ENCODE measurements around the gene AOC1.

AOC1 gene

GRCh38 chr7:150818971-150819370 is 33.3 kb upstream of the AOC1 start:
- Histone ChIP-seq H3K27ac (replicated peaks; ENCODE audit: low read length) (no peak overlapping the region), H4K91ac (ENCODE audit: low read depth, low read length, poor library complexity) (no peak overlapping the region), H3K27me3 (ENCODE audit: control insufficient read depth in 3 of 3, insufficient read depth in 3 of 3, low read depth in 1 of 3, low read length in 3 of 3) (no peaks in the 10 kb centered on the region), H3K9me3 (replicated peaks in 1 of 2; ENCODE audit: control insufficient read depth in 2 of 2, insufficient read depth in 1 of 2, low read depth in 1 of 2, low read length in 2 of 2) (no peaks in the 10 kb centered on the region), H2BK15ac (ENCODE audit: low read length) (no peak overlapping the region), H2AFZ (ENCODE audit: low read length) (no peak overlapping the region), H3K79me1 (ENCODE audit: low read depth, low read length) (no peaks in the 10 kb centered on the region), H3K9ac (ENCODE audit: low read depth, low read length, poor library complexity) (no peak overlapping the region), H3K14ac (ENCODE audit: low read length) (no peak overlapping the region), H3K4ac (ENCODE audit: low read length) (no peak overlapping the region), H2AK5ac (ENCODE audit: low read depth, low read length) (no peak overlapping the region), H3K4me2 (ENCODE audit: insufficient read depth, low read length, poor library complexity, severe bottlenecking) (no peak overlapping the region), H2BK120ac (ENCODE audit: low read depth, low read length) (no peak overlapping the region), H3K4me3 (ENCODE audit: low read length in 2 of 2) (no peak overlapping the region), H3K4me1 (ENCODE audit: control insufficient read depth in 2 of 2, insufficient read depth in 1 of 2, low read depth in 1 of 2, low read length in 2 of 2) (peaks cover 0 to 4% of the 10 kb centered on the region in 2 donors), H3K36me3 (replicated peaks in 1 of 2; ENCODE audit: control insufficient read depth in 2 of 2, insufficient read depth in 2 of 2, low read length in 2 of 2) (no peaks in the 10 kb centered on the region), H4K8ac (ENCODE audit: low read depth, low read length) (no peak overlapping the region), H3K18ac (ENCODE audit: low read length) (no peak overlapping the region), H2BK5ac (ENCODE audit: low read length) (no peak overlapping the region), H3K23ac (ENCODE audit: low read depth, low read length, poor library complexity) (no peak overlapping the region), H2BK12ac (ENCODE audit: low read length) (no peak overlapping the region)
- no CpG with 5 or more reads among the region's 2 CpGs for WGBS, 2 donors (ENCODE audit: extremely low coverage in 2 of 2, insufficient read length in 2 of 2, insufficient replicate concordance in 1 of 2)
- no peak for DNase-seq (ENCODE audit: low spot score)

- no peak overlapping the region for H3K4ac ChIP-seq (ENCODE audit: low read length)
- no peak overlapping the region for H3K27ac ChIP-seq (replicated peaks; ENCODE audit: low read length)
- no peak overlapping the region for H4K8ac ChIP-seq (ENCODE audit: low read depth, low read length)
- H3K36me3 ChIP-seq (replicated peaks in 1 of 2; ENCODE audit: control insufficient read depth in 2 of 2, insufficient read depth in 2 of 2, low read length in 2 of 2) = no peaks in the 10 kb centered on the region
- H2BK12ac ChIP-seq (ENCODE audit: low read length) = no peak overlapping the region
- H4K91ac ChIP-seq (ENCODE audit: low read depth, low read length, poor library complexity) = no peak overlapping the region
- H2BK5ac ChIP-seq (ENCODE audit: low read length) = no peak overlapping the region
- no peak overlapping the region for H3K18ac ChIP-seq (ENCODE audit: low read length)
- no CpG with 5 or more reads among the region's 5 CpGs for WGBS, 2 donors (ENCODE audit: extremely low coverage in 2 of 2, insufficient read length in 2 of 2, insufficient replicate concordance in 1 of 2)
- H3K4me3 ChIP-seq (ENCODE audit: low read length in 2 of 2) = no peak overlapping the region
- H3K9ac ChIP-seq (ENCODE audit: low read depth, low read length, poor library complexity) = no peak overlapping the region
- no peak overlapping the region for H3K14ac ChIP-seq (ENCODE audit: low read length)
- DNase-seq (ENCODE audit: low spot score) = no peak
- H3K79me1 ChIP-seq (ENCODE audit: low read depth, low read length) = no peaks in the 10 kb centered on the region
- H2BK15ac ChIP-seq (ENCODE audit: low read length) = no peak overlapping the region
- H3K23ac ChIP-seq (ENCODE audit: low read depth, low read length, poor library complexity) = no peak overlapping the region
- H2BK120ac ChIP-seq (ENCODE audit: low read depth, low read length) = no peak overlapping the region
- H3K9me3 ChIP-seq (replicated peaks in 1 of 2; ENCODE audit: control insufficient read depth in 2 of 2, insufficient read depth in 1 of 2, low read depth in 1 of 2, low read length in 2 of 2) = no peaks in the 10 kb centered on the region
- no peaks in the 10 kb centered on the region for H3K27me3 ChIP-seq (ENCODE audit: control insufficient read depth in 3 of 3, insufficient read depth in 3 of 3, low read depth in 1 of 3, low read length in 3 of 3)
- H2AK5ac ChIP-seq (ENCODE audit: low read depth, low read length) = no peak overlapping the region
- no peak overlapping the region for H3K4me2 ChIP-seq (ENCODE audit: insufficient read depth, low read length, poor library complexity, severe bottlenecking)
- H2AFZ ChIP-seq (ENCODE audit: low read length) = no peak overlapping the region
- peaks cover 0 to 3% of the 10 kb centered on the region in 2 donors for H3K4me1 ChIP-seq (ENCODE audit: control insufficient read depth in 2 of 2, insufficient read depth in 1 of 2, low read depth in 1 of 2, low read length in 2 of 2)
Measured at GRCh38 chr7:150820148-150820547, 32.2 kb upstream of the AOC1 start.

GRCh38 chr7:150820578-150821198 is 31.6 kb upstream of the AOC1 start:
- H3K4ac ChIP-seq (ENCODE audit: low read length) = no peak overlapping the region
- H3K4me3 ChIP-seq (ENCODE audit: low read length in 2 of 2) = peak overlapping the region in 1 of 2 donors; percentile 44
- no peak overlapping the region for H2BK12ac ChIP-seq (ENCODE audit: low read length)
- H3K79me1 ChIP-seq (ENCODE audit: low read depth, low read length) = no peaks in the 10 kb centered on the region
- no peak for DNase-seq (ENCODE audit: low spot score)
- peaks cover 0 to 3% of the 10 kb centered on the region in 2 donors for H3K4me1 ChIP-seq (ENCODE audit: control insufficient read depth in 2 of 2, insufficient read depth in 1 of 2, low read depth in 1 of 2, low read length in 2 of 2)
- no peak overlapping the region for H3K27ac ChIP-seq (replicated peaks; ENCODE audit: low read length)
- no peak overlapping the region for H2BK15ac ChIP-seq (ENCODE audit: low read length)
- no peaks in the 10 kb centered on the region for H3K9me3 ChIP-seq (replicated peaks in 1 of 2; ENCODE audit: control insufficient read depth in 2 of 2, insufficient read depth in 1 of 2, low read depth in 1 of 2, low read length in 2 of 2)
- H4K91ac ChIP-seq (ENCODE audit: low read depth, low read length, poor library complexity) = no peak overlapping the region
- no peak overlapping the region for H3K9ac ChIP-seq (ENCODE audit: low read depth, low read length, poor library complexity)
- H3K18ac ChIP-seq (ENCODE audit: low read length) = peak overlapping the region; percentile 56
- no peak overlapping the region for H3K4me2 ChIP-seq (ENCODE audit: insufficient read depth, low read length, poor library complexity, severe bottlenecking)
- H3K23ac ChIP-seq (ENCODE audit: low read depth, low read length, poor library complexity) = no peak overlapping the region
- no peak overlapping the region for H2BK5ac ChIP-seq (ENCODE audit: low read length)
- H3K14ac ChIP-seq (ENCODE audit: low read length) = no peak overlapping the region
- no CpG with 5 or more reads among the region's 7 CpGs for WGBS, 2 donors (ENCODE audit: extremely low coverage in 2 of 2, insufficient read length in 2 of 2, insufficient replicate concordance in 1 of 2)
- peak overlapping the region; percentile 4 for H2AK5ac ChIP-seq (ENCODE audit: low read depth, low read length)
- H2BK120ac ChIP-seq (ENCODE audit: low read depth, low read length) = no peak overlapping the region
- no peaks in the 10 kb centered on the region for H3K36me3 ChIP-seq (replicated peaks in 1 of 2; ENCODE audit: control insufficient read depth in 2 of 2, insufficient read depth in 2 of 2, low read length in 2 of 2)
- no peak overlapping the region for H2AFZ ChIP-seq (ENCODE audit: low read length)
- no peak overlapping the region for H4K8ac ChIP-seq (ENCODE audit: low read depth, low read length)
- H3K27me3 ChIP-seq (ENCODE audit: control insufficient read depth in 3 of 3, insufficient read depth in 3 of 3, low read depth in 1 of 3, low read length in 3 of 3) = no peaks in the 10 kb centered on the region

- no peak overlapping the region for H3K14ac ChIP-seq (ENCODE audit: low read length)
- DNase-seq (ENCODE audit: low spot score) = no peak
- H2BK120ac ChIP-seq (ENCODE audit: low read depth, low read length) = no peak overlapping the region
- H2AK5ac ChIP-seq (ENCODE audit: low read depth, low read length) = no peak overlapping the region
- no CpG with 5 or more reads among the region's 8 CpGs for WGBS, 2 donors (ENCODE audit: extremely low coverage in 2 of 2, insufficient read length in 2 of 2, insufficient replicate concordance in 1 of 2)
- H3K79me1 ChIP-seq (ENCODE audit: low read depth, low read length) = no peaks in the 10 kb centered on the region
- H2AFZ ChIP-seq (ENCODE audit: low read length) = no peak overlapping the region
- no peak overlapping the region for H3K4me3 ChIP-seq (ENCODE audit: low read length in 2 of 2)
- no peak overlapping the region for H3K18ac ChIP-seq (ENCODE audit: low read length)
- H3K36me3 ChIP-seq (replicated peaks in 1 of 2; ENCODE audit: control insufficient read depth in 2 of 2, insufficient read depth in 2 of 2, low read length in 2 of 2) = no peaks in the 10 kb centered on the region
- H3K4me1 ChIP-seq (ENCODE audit: control insufficient read depth in 2 of 2, insufficient read depth in 1 of 2, low read depth in 1 of 2, low read length in 2 of 2) = peaks cover 0 to 3% of the 10 kb centered on the region in 2 donors
- no peak overlapping the region for H2BK5ac ChIP-seq (ENCODE audit: low read length)
- H3K4ac ChIP-seq (ENCODE audit: low read length) = no peak overlapping the region
- no peaks in the 10 kb centered on the region for H3K27me3 ChIP-seq (ENCODE audit: control insufficient read depth in 3 of 3, insufficient read depth in 3 of 3, low read depth in 1 of 3, low read length in 3 of 3)
- H3K9ac ChIP-seq (ENCODE audit: low read depth, low read length, poor library complexity) = no peak overlapping the region
- no peak overlapping the region for H2BK15ac ChIP-seq (ENCODE audit: low read length)
- no peak overlapping the region for H4K8ac ChIP-seq (ENCODE audit: low read depth, low read length)
- no peak overlapping the region for H2BK12ac ChIP-seq (ENCODE audit: low read length)
- no peak overlapping the region for H4K91ac ChIP-seq (ENCODE audit: low read depth, low read length, poor library complexity)
- no peak overlapping the region for H3K4me2 ChIP-seq (ENCODE audit: insufficient read depth, low read length, poor library complexity, severe bottlenecking)
- H3K9me3 ChIP-seq (replicated peaks in 1 of 2; ENCODE audit: control insufficient read depth in 2 of 2, insufficient read depth in 1 of 2, low read depth in 1 of 2, low read length in 2 of 2) = no peaks in the 10 kb centered on the region
- no peak overlapping the region for H3K27ac ChIP-seq (replicated peaks; ENCODE audit: low read length)
- no peak overlapping the region for H3K23ac ChIP-seq (ENCODE audit: low read depth, low read length, poor library complexity)
Measured at GRCh38 chr7:150823043-150823442, 29.3 kb upstream of the AOC1 start.

Measured in neuronal stem cell (in vitro differentiated cells).